Activated gamma-delta T cell treated with Interleukin-2 at 50 U/mL for 16 hours (primary cell): ENCODE results near the gene SH3D21.

Source experiments
- DNase-seq: peaks from one replicate; pipeline ENCODE4 v3.0.0-alpha.2; 2020

Gene SH3D21

DNA sequence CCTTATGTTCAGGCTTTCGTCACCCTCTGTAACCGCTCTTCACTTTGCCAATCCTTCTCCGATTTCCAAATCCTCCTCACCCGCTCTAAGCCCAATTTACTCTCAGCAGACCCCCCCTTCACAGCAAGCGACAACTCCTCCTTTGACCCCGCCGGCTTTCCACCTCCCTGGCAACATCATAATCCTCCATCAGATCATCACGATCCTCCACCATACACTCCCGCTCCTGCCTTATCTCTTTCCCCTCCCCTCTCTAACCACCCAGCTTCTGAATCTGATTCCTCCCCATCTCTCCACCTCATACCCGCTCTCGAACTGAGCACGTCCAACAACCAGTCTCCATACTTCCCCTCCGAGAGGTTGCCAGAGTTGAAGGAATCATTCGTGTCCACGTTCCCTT lies 24.8 kb downstream of the SH3D21 start:
- no peak for DNase-seq

DNA sequence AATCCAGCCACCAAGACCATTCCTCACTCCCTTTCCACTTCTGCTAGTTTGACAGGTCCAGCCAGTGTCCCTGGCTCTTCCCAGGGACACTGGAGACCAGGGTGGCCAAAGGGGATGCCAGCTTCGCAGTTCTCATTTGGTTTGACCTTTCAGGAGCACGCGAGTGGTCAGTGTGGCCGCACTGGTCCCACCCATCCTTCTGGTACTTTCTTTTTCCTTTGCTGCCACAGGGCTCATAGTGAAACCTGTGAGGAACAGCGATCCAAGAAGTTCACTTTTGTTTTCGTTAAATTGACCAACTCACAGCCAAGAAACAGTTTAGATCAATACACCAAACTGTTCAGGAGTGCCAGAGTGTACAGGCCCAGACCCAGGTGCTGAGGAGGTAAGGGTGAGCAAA lies 31.7 kb downstream of the SH3D21 start:
- DNase-seq: no peak

DNA sequence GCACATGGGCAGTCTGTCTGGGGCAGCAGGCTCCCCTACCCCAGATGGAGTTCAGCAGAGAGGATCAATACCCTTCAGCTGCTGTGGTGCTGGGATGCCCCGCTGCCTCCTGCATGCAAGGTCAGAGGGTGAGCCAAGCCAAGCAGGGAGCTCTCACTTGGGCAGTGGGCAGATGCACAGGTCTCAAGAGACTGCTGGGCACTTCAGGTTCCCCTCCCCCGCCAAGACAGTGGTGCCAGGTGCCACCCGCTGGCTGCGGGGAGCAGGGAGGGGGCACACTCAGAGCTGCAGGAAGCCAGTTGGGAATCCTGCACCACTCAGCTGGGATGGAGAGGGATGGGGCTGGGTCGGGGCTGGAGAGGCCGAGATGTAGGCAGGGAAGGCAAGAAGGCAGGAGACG lies 33.0 kb downstream of the SH3D21 start:
- no peak for DNase-seq

DNA sequence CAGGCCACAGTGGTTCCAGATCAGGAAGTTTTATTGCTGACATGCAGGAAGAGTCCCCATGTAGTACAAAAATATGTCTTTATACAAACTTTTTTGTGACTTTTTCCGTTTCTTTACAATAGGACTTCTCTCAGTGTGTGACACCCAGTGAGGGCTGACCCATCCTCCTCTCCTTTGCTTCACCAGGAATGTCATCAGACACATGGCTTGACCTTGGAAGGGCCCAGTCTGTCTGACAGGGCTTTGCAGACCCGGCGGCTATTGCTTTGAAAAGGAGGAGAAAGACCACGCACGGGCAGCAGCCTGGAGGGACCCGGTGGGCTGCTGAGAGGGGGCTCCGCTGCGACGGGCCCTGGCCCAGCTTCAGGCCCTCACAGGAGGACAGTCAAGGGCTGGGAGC lies 33.4 kb downstream of the SH3D21 start:
- no peak for DNase-seq

DNA sequence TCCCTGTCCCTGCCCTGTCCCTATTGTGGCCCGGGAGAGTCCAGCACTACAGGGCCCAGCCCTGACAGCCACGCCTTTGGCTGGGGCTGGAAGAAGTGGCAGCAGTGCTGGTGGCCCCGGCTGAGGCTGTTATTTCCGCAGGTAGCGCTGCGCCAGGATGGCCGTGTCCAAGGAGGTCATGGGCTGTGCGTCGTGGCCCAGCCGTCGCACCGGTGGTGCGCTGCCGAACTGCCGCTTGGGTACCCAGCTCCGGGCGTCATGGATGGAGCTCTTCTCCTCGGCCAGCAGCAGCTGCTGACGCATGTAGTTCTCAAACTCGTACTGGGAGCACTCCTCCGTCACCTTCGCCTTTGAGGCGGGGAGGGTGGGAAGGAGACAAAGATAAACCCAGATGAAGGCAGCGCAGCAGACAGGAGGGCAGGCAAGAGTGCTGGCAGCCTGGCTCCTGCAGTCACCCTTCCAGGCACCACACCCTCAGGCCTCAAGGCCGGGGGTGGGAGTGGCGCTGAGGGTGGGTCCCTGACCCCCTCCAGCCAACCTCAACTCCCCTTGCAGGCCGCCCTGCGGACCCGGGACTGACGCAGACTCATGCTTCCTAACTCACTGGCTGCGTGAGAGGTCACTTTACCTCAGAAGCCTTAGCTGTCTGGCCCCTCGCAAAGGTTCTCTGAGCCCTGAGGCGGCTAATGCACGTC lies 35.6 kb downstream of the SH3D21 start:
- DNase-seq: no peak

DNA sequence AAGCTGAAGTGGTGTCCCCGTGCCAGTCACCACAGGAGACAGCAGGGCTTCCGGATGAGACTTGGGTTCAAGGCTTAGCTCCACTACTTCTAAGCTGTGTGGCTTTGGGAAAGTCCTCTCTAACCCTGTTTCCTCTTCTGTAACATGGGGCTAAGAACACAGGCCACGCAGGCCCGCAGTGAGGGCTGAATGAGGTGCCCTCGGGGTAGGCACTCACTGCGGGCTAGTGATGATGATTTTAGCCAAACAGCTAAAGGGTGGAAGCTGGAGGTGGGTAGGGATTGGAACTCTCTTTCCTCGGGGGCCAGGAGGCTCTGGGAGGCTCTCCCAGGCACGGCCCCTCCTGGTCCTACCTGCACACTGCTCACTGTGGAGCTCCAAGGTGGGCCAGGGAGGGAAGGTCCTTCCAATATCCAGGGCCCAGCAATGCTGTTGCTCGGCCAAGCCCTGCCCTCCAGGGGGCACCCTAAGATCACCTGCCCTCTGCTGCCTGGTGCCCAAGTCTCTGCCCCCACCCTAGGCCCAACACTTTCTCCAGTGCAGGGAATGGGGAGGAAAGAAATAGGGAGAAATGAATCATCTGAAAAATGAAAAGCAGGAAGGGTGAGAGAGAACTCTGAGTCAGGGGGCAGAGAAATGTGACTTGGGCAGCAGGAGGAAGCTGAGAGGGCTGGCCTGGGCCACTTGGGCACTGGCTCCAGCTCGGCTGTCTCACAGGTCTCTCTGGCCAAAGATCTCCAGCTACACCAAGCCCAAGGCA lies 36.4 kb downstream of the SH3D21 start:
- peak; percentile 61 for DNase-seq

DNA sequence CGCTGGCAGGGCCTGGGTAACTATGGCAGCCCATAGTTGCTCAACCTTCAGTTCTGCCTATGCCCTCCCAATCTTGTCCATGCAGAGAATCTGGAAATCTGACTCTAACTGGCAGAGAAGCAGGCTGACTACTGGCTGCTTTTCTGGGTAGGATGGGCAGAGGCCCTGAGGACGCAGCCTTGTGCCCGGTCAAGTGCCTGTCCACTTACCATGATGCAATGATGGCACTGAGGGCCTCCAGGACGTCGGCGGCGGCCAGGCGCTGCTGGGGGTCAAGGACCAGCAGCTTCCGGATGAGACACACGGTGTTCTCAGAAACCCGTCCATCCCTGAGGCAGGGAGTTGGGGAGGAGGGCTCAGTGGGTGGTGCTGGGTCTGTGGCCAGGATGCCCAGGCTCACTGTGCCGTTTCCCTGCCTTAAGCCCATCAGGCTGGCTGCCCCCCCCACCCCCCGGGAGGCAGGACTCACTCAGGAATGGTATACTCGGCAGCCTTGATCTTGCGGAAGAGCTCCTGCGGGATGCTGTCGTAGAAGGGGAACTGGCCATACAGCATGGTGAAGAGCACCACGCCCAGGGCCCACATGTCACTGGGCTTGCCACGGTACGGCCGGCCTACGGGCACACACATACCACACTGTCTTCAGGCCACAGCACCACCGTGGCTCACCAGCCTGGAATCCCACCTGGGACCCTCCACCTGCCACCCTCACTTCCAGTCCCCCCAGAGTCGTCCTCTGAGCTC lies 37.7 kb downstream of the SH3D21 start:
- no peak for DNase-seq

DNA sequence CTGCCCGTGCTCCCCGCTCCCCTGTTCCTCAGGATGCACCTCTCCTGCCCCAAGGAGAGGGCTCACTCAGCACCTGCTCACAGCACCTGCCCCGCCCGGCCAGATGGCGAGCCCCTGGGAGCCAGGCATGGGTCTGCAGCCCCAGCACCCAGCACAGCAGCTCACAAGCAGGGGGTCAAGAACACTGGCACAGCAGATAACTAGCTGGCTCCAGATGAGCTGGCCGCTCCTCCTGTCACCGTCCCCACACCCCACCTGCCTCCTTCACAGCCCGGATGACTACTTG lies 38.2 kb downstream of the SH3D21 start:
- DNase-seq: no peak

DNA sequence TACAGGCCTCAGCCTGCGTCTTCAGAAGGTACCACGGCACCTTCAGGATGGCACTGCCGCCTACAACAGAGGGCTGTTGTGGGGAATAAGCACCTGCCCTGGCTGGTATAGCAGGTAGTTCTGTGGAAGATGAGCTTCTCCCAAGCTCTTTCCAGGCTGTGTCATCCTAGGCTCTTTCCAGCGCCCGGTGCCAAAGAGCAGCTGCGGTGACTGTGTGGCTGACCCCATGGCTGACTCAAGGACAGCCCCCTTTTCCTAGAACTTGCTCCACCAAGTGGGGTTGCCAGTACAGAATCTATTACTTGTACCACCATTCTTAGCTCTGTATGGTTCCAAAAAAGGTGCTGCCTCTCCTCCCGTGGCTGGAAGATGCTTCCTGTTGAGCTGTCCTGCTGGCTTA lies 39.2 kb downstream of the SH3D21 start:
- DNase-seq: no peak

DNA sequence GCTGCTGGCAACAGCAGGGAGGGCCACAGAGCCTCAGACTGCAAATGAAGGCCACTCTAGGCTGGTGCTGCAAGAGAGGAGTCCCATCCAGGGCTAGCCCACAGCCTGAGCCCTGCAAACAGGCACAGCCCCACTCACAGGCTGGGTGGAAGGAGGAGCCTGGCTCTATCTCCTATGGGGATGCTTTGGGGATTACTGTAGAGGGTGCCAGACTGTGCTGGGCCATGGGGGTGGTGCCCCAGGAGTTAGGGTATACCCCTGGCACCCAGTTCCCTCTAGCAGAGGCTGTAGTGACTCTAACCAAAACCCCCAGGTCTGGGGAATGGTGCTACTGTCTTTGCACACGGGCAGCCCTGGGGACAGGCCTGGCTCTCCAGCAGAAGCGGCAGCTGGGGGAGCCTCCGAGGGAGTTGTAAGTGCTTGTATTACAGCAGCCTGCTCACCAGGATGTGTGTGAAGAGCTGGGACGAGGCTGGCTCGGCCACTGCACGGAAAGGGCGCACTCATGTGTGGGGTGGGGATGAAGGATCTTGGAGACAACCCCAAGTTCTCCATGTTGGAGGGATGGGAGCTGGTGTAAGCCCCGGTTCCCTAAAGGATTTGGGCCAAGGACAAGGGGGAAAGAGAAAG lies 40.7 kb downstream of the SH3D21 start:
- DNase-seq: no peak

DNA sequence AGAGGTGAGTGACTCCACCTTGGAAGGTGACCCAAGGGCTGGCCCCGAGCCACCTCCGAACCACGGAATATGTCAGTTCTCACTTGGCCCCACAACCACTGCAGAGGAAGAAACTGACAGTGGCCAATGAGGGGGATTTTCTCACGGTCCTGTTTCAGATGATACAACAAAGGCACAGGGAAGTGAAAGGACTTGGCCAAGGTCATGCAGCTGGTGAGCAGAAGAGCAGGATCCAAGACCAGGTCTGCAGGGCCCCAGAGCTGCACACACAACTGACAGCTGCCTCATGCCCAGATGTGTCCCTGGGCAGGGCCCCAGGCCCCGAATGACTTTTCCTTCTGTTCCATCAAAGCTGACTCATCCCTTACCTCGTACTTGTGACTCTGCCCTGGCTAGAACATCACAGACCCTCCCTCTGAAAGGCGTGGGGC lies 43.1 kb downstream of the SH3D21 start:
- DNase-seq: no peak

DNA sequence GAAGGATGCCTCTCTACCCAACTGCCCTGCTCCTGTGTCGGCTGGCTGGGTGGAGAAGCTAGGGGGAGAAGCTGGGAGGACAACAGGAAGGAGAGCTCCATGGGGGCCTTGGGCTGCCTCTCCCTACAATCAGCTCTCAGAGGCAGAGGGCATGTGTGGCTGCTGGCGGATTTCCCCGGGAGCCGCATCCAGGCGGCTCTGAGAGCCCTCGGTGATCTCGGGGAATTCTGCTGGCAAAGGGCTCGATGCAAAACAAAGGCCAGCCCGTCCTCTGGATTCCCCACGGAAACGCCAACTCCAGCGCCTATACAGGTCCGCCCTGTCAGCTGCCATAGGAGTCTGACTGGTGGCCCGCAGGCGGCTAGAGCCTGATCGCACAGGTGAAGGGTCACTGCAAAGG lies 43.7 kb downstream of the SH3D21 start:
- DNase-seq: no peak

DNA sequence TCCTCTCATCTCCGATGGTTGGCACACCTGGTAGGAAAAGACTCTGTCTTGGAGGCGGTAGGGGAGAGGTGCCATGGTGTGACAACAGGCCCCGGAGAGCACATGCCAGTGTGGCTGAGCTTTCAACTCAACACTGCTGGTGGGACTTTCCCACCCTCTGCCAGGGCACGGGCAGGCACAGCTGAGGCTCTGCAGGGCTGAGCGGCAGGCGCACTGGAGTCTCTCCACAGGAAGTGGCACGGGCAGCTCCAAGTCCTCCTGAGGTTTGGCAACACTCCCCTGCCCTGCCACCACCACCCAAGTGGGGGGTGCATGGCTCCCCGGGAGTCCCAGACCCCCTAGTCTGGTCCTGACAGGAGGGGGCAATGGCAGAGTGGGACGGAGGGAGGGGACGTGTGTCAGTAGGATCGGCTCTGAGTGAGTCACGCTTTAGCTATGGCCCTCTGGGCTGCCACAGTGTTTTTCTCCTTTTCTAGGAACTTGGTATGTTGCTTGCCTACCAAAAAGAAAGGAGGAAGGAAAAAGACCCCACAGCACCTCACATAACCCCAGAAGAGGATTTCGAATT lies 44.6 kb downstream of the SH3D21 start:
- DNase-seq: peak; percentile 18

DNA sequence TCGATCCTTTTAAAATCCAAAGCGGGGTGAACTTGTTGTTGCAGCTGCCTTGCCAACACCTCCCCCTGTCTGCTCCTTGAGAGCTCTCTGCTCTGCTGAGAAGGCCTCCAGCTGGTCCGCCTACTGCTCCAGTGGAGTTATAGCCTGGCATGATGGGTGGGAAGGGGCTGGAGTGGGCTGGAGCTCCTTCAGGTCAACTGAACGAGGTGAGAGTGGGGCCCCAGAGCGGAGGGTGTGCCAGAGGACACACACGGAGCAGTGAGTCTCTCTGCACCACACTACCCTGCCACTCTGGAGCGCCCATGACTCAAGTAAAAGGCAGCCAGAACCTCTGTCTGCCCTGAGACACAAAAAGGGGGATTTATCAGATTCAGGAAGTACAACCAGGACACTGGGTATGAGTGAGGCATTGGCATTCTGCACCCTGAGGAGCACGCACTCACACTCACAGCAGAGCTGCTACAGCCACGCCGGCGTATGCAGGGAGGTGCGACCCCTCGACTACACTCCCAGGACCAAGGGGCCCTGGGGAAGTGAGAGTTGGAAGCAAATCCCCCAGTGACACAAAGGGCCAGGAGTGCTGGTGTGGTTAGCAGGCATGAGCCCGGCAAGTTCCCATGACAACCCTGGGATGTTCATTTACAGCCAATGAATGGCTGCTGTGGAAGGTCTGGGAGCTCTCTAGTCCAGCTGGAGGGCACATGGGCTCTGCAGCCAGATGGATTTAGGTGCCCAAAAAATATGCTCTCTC lies 45.2 kb downstream of the SH3D21 start:
- no peak for DNase-seq

DNA sequence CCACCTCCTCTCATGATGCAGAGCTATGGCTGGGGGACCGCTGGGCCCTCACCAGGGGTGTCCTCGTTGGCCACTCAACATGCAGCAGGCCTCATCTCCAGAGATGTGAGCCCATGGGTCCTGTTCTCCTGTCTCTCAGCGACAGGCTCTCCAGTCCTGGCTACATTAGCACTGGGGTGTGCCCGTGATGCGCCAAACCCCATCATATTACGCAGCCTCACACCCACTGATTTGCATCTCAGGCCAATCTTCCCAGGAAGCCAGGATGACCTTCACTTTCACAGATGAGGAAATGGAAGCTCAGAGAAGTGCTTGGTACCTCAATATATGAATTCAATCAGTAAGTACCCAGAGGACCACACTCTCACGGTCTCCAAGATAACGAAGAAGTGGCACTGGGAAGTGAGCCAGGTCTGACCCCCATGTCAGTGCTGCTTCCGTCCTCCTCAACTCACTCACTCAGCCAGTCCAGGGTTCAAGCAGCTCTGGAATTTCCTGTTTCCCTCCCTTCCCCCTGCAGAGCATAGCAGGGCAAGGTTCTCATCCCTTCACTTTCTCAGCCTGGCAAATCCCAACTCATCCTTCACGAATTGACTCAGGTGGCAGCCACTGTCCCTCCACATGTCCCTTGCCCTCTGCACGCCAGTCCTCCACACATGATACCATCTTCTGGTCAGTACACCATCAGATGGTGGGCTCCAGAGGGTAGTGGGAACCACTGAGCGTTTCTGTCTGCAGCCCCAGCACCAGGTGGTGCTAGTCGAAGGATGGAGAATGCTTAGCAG lies 46.1 kb downstream of the SH3D21 start:
- no peak for DNase-seq

DNA sequence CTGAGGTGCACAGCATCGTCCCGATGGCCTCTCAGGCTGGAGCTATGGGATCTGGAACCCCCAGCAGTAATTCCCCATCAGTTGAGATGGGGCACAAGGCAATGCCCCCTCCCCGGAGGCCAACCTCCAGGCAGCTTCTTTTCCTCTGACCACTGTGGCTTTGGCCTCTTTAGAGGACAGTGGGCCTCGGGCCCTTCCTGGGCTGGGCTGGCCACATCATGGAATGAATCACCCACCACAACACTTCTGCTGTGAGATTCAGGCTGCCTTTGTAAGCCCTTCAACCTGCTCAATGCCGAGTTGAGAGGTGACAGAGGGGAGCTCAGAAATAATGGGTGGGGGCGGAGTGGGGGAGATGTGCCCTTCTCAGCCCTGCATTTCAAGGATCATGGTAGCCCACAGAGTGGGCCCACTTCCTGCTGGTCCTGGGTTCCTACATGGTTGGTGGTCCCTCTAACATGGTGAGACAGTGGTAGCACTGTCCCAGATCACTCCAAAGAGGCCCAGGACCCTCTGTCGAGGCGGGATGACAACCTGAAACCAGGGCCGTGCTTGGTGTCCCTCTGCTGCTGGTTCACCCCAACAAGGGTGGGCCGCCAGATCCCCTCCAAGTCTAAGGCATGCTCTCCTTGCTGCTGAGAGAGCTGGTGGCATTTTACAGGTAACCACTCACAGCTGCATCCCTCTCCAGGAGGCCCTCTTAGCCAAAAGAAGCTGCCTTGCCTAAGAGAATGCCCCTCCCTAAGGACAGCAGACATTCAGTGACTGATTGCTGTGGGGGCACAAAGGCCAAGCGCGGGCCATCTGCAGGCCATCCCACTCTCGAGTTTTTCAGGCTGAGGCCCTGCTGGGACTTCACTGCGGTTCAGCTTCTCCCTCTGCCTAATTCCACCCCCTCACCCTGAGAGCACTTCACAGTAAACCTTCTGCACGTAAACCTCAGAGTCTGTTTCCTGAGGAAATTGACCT lies 47.0 kb downstream of the SH3D21 start:
- no peak for DNase-seq

DNA sequence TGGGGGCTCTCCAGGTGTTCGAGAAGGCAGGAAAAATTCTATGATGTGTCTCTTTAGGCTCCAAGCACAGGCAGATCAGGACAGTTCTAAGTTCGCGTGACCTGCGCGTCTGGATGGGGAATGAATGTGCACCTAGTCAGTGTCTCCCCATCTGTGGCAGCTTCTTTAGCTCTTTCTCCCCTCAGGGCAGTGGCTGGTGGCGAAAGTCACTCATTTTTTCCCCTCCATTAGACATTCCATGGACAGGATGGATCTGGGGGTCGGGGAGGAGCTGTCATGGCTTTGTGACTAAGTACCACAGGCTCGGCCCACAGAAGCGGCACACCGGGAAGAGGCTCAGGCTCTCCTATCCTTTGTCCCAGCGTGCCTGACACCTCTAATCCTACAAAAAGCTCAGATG lies 48.3 kb downstream of the SH3D21 start:
- no peak for DNase-seq

DNA sequence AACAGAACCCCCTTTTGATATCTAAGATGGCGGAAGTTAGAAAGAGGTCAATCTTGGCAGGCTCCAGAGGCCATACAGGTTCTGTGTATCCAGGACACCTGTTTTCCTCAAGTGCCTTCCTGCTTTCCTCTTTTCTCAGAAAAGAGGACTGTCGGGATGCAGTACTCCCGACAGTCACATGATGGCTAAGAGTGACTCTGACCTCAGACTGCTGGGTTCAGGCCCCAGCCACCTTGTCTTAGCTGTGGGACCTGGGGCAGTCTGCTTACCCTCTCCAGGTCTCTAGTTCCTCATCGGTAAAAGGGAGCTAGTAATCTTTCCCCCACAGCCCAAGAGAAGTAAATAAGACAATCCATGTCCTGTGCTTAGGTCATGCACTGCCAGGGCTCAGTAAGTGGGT lies 49.6 kb downstream of the SH3D21 start:
- no peak for DNase-seq

DNA sequence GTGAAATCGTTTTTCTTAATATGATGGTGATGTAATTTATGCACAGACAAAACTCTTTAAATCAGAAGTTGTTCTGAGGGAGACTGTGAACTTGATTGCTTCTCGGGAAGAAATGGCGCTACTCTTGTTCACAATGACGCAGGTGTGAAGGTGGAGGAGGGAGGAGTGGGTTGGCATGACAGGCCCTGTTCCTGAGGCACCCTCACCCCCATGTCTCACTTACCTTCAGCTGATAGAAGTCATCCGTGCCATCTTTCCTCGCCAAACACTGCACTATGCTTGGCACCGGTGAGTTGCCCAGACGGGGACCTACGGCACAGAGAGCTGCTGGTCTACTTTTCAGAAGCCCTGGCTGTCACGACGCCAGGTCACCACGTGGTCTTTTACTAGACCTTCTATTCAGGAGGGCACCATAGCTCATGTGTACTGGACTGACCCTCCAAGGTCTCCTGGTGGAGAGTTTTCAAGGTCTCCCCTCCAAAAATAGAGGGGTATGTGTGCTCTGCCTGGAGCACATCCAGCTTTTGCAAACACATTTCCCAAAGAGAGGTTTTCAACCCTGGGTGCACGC lies 52.4 kb downstream of the SH3D21 start:
- no peak for DNase-seq

DNA sequence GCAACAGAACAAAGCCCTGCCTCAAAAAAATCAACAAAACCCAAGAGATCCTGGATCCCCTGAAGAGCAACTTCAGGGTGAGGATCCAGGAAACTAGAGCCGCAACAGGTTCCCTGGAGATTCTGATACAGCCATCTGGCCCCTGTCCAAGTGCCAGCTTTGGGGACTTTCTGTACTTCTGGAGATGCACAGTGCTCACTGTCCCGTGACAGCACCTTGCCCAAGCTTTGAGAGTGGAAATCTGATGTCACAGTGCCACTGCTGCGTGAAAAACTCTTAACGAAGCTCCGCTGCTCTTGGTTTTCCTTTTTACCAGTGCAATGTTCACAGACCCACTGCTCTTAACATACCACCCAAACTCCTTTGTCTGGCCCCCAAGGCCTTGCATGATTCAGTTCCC lies 53.2 kb downstream of the SH3D21 start:
- DNase-seq: no peak
